DMS79 (cell line): ENCODE measurements around the gene SBK3.
"Not testable (repeated sequence)": the region's sequence is repeated elsewhere in the genome, so short reads cannot be mapped to it uniquely, and the experiment has no call there.

ENCODE experiments used
- DNase-seq: peaks from one replicate; lab custom pipeline; 2025; lab: John Stamatoyannopoulos, UW

Gene SBK3, protein sequence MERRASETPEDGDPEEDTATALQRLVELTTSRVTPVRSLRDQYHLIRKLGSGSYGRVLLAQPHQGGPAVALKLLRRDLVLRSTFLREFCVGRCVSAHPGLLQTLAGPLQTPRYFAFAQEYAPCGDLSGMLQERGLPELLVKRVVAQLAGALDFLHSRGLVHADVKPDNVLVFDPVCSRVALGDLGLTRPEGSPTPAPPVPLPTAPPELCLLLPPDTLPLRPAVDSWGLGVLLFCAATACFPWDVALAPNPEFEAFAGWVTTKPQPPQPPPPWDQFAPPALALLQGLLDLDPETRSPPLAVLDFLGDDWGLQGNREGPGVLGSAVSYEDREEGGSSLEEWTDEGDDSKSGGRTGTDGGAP

DNA sequence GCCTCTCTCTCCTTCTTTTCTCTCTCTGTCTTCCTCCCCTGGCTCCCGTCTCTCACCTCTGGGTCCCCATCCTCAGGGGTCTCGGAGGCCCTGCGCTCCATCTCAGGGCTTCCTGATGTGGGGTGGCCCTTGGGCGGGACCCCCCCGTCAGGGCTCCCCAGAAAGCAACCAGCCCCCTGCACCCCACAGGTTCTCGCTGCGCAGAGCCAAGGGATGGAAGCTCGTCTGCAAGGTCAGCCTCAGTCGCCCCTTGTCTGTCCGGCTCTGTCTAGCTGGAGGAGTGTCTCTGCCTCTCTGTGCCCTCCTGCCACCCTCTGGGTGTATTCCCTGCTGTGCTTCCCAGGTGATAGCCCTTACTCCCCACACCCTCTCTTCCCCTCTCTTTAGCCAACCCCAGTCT, at the start of gene SBK3:
Gene SBK3 (minus strand): TSS at position 101 of the 400 bp plus-strand sequence. CDS start 0 bp downstream, at position 101.
- no peak for DNase-seq

DNA sequence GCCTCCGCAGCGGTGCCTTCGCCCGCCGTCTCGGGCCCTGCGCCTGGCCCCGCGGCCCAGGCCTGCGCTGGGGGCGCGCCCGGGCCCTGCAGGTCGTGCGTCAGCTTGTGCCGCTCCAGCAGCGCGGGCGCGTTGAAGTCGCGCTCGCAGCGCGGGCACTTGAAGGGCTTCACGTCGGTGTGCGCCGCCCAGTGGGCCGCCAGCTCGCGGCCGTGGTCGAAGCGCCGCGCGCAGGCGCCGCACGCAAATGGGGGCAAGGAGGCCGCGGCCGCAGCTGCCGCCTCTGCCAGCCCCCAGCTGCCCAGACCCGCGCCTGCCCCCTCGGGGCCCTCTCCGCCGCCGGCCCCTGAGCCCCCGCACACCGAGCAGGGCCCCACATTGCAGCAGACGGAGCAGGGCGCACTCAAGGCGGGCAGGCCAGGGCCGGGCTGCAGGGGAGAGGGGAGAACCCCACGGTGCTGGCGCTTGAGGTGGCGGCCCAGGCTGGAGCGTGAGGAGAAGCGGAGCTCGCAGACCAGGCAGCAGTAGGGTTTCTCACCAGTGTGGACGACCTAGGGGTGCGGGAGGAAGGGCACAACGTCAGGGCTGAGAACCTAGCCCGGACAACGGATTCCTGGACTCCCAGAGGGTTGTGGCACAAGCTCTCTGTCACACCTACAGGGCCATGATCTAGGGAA, 47.9 kb upstream of the SBK3 start:
- DNase-seq = no peak

DNA sequence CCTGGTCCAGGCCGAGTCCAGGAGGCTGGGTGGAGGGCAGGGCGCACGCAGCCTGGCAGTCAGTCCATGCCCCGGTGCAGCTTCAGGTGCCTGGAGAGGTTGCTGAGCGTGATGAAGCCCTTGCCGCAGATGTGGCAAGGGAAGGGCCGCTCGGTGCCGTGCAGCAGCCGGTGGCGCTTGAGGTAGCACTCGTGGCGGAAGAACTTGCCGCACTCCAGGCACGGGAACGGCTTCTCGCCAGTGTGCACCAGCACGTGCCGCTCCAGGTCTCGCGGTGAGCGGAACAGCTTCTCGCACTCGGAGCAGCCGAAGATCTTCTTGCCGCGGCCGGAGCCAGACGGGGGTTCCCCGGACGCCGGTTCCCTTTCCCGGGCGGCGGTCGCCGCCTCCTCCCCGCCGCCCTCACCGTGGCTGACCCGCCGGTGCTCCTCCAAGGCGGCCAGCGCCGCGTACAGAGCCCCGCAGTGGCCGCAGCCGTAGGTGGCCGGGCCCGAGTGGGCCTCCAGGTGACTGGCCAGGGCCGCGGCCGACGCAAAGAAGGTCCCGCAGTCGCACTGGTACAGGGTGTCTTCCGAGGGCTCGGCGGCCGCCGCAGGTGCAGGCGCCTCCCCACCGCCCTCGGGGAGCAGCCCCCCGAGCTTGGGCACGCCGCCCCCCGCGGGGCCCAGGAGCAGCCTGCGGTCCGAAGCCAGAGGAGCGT, 47.2 kb upstream of the SBK3 start:
- DNase-seq = no peak

DNA sequence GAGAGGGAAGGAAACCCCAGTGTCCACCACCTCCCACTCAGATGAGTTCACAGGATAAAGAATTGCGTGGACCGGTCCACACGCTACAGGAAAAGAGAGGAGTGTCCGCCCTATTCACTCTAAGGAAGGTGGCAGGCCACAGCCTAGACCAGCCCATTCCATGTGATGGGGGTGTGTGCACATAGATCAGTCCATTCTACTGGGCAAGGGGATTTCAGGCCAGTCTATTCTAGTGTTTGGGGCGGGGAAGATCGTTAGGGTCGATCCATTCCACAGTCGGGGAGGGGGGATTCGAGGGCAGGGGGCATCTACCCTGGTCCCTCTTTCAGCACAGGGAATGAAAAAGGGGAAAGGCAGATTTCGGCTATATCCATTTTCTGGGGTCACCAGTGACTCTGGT, 46.2 kb upstream of the SBK3 start:
- DNase-seq = no peak

DNA sequence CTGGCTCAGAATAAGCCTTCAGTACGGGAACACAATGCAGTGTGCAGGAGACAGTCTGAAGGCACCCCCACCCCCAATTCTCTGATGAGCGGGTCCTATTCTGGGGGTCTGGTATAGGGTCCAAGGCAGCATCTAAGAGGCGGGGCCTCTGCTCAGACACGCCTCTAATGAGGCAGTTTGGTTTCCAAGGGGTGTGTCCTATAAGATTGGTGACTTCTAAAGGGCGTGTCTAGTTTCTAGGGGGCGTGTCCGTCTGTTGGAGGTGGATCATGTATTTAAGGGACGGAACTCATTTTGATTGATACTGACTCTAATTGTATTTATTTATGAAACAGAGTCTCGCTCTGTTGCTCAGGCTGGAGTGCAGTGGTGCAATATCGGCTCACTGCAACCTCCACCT, 45.3 kb upstream of the SBK3 start:
- no peak for DNase-seq

DNA sequence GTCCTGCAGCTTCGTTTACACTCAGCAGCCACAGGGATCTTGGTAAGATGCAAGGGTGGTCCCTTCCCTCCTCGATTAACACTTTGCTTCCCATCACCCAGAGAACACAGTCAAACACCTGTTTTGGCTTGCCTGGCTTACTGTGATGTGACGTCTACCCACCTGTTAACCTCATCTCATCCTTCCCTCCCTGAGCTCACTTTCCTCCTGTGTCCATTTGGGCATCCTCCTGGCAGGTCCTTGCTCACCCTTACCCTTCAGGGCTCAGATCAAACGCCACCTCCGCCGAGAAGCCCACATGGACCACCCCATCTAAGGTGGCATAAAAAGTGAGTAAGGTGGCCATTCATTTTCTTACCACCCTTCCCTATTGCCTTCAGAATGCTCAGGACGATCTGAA, 44.8 kb upstream of the SBK3 start:
- DNase-seq = no peak

DNA sequence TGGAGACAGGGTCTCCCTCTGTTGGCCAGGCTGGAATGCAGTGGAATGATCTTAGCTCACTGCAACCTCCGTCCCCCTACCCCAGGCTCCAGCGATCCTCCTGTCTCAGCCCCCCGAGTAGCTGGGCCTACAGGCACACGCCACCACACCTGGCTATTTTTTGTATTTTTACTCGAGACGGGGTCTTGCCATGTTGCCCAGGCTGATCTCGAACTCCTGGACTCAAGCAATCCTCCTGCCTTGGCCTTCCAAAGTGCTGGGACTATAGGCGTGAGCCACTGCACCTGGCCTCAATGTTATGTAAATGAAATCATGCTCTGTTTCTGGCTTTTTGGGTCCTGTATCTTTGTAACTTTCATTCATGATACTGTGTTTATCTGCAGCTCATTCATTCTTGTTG, 43.4 kb upstream of the SBK3 start:
- DNase-seq = no peak

DNA sequence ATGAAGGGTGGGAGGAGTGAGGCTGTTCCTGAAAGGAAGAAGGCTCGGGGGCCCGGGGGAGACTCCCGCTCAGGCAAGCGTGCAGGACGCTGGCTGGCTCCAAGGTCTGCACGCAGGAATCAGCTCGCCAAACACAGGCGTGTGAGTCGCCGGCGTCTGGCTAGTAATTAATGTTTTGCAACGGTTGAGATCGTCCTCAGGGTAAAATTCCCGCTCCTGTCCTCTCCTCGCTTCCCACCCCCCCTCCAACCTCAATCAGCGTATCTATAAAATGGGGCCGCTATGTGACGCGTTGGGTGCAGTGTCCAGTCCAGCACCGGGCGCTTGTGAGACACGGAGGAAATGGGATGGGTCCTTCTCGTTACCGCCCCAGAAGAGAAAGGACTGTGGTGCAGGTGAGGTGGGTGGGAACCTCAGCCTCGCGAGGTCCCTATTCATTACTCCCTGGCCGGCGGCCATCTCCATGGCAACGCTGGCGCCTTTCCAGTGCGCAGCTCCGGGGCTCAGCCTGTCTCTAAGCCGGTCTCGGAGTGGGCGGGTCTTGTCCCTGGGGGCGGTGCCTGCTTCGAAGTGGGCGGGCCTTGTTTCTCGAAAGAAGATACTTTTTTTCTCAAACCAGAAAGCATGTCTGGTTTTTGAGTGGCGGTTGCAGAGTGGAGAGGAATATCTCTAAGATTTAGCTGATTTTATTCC, 41.8 kb upstream of the SBK3 start:
- peak; percentile 89 for DNase-seq

DNA sequence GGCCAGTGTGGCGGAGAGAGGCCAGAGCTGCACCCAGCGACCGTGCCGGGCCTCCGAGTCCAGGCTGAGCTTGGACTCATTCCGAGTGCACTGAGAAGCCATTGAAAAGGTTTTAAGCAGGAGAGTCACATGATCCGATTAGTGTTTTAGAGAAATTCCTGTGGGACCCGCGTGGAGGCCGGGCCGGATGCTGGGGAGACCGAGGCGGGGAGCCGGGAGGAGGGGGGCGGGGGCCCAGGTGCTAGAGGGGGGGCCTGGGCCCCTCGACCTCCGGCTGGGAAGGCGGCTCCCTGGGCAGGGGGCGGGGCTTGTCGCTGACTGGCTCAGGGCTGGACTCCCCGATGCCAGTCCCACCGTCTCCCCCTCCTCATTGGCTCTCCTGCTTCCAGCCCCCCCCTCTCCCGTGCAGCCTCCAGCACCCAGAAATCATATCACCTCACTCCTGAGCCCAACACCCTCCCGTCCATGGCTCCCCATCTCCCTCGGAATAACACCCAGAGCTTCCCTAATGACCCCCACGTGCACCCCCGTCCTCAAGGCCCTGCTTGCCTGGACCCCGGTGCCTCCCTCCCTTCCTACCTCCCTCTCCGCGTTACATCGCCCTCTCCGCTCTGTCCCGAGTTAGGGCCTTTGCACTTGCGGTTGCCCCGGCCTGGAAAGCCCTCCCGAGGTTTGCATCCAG, 40.5 kb upstream of the SBK3 start:
- peak; percentile 21 for DNase-seq

DNA sequence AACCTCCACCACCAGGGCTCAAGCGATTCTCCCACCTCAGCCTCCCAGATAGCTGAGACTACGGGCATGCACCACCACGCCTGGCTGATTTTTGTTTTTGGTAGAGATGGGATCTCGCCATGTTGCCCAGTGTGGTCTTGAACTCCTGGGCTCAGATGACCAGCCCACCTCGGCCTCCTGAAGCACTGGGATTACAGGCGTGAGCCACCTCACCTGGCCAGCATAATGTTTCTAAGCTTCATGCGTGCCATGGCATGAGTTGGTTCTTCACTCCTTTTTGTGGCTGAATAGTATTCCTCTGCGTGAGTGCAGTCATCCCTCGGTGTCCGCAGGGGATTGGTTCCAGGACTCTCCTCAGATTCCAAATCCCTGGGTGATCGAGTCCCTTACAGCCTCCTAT, 39.5 kb upstream of the SBK3 start:
- no peak for DNase-seq

DNA sequence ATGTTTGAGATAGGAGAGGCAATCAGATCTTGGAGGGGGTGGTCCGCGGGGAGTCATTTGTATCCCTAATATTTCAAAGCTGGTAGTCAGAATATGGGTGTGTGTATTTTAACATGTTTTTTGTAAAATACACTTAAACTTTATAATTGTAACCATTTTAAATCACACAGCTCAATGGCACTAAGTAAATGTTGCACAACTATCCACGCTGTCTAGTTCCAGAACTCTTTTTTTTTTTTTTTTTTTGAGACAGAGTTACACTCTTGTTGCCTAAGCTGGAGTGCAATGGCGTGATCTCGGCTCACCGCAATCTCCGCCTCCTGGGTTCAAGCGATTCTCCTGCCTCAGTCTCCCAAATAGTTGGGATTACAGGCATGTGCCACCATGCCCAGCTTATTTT, 38.6 kb upstream of the SBK3 start:
- DNase-seq = not testable (repeated sequence)

DNA sequence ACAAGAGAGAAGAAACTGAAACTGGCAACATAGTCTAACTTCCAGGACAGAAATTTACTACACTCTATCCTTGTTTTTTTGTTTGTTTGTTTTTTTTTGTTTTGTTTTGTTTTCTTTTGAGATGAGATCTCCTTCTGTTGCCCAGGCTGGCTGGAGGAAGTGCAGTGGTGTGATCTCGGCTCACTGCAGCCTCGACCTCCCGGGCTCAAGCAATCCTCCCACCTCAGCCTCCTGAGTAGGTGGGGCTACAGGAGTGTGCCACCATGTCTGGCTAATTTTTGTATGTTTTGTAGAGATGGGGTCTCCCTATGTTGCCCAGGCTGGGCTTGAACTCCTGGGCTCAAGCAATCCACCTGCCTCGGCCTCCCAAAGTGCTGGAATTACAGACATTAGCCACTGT, 36.9 kb upstream of the SBK3 start:
- not testable (repeated sequence) for DNase-seq

DNA sequence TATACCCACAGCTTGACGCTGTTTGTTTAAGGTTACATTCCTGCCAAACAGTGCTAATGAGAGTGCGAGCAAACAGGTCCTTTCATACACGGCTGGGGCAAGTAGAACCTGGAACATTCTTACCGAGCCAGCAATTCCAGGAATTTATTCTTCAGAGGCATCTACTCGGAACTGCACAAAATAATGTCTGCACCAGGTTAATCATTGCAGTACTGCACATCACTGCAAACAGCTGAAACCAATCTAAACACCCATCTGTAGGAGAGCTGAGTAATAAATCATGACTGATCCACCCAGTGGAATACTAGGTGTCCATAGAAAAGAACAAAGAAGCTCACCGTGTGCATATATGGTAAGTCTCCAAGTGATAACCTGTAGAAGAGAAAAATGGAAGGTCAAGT, 36.5 kb upstream of the SBK3 start:
- DNase-seq = no peak

DNA sequence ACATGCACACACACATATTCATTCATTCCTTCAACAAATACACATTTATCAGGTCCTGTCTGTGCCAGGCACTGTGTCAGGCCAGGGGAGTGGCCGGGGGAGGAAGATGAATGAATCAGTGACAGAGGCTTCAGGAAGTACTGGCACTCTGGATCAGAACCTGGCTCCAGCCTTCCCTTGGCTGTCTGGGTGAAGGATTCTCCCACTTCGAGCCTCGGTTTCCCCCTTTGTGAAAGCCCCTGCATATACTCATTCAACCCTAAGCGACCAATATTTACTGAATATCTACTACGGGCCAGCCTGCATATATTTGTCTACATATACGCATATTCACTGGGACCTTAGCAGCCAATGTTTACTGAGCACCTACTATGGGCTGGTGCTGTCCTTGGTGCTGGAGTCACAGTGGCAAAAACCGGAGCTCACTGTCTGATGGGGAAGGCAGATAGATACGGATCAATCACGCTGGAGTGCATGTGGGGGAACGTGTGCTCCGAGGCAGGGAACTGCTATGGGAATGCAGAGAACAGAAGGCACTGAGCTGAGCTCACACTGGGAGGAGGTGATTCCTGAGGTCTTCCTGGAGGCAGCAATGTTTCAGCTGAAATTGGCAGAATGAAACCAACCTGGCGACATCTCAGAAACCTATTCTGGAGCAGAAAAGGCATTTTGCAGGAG, 35.9 kb upstream of the SBK3 start:
- DNase-seq = no peak

DNA sequence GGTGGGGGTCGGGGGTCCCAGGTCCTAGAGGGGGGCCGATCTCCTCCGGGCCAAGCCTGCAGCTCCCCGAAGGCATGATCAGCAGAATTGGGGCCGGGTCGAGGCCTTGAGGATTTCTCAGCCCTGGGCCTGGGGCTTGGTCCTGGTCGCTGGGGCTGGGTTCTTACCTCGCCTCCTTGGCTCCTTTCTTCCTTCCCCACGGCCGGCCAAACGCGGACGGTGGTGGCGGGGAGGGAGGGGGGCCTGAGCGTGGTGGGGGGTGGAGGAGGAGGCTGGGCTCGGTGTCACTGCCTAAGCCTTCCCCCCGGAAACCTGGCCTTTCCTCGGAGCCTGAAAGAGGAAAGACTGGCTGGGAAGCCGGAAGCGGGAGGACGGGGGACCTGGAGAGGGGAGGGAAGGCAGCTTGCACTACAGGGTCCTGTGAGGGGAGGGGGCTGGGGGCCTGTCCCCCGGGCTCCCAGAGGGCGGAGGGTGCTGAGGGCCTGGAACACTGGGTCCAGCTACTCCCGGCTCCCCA, 35.3 kb upstream of the SBK3 start, which contains the start of gene ZNF579:
Gene ZNF579 (minus strand): TSS at position 221 of the 517 bp plus-strand sequence. CDS start 1,209 bp downstream, outside the sequence.
- peak; percentile 80 for DNase-seq

DNA sequence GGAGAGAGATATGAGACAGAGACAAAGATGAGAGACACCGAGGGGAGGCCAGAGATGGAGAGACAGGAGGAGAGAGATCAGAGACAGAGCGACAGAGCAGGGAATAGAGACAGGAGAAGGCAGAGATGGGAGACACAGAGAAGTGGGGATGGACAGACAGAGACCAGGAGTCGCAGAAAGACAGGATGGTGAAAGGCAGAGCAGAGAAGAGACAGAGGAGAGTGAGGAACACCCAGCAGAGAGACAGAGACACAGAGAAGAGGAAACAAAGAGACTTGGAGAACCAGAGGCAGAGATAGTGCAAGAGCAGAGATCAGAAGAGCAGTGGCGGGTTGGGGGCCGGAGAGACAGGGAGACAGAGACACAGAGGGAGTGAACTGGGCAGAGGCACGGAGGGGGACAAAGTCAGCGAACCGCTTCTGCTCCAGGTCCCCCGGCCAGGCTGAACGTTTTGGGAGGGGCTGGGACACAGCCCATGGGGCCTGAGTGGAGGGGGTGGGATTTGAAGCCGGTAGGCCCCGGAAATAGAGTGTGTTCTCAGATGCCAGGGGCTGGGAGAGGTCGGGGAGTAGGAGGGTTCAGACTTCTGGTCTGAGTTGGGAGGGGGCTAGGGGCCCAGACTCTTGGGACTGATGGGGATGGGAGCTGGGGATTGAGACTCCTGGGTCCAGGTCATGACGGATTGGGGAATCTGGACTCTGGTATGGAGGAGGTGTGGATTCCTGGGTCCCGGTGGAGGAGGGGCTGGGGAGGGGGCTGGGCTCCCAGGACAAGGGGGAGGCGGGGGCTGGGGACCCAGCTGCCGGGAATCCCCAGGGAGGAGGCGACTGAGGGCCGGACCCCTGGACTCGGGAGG, 34.7 kb upstream of the SBK3 start:
- no peak for DNase-seq

DNA sequence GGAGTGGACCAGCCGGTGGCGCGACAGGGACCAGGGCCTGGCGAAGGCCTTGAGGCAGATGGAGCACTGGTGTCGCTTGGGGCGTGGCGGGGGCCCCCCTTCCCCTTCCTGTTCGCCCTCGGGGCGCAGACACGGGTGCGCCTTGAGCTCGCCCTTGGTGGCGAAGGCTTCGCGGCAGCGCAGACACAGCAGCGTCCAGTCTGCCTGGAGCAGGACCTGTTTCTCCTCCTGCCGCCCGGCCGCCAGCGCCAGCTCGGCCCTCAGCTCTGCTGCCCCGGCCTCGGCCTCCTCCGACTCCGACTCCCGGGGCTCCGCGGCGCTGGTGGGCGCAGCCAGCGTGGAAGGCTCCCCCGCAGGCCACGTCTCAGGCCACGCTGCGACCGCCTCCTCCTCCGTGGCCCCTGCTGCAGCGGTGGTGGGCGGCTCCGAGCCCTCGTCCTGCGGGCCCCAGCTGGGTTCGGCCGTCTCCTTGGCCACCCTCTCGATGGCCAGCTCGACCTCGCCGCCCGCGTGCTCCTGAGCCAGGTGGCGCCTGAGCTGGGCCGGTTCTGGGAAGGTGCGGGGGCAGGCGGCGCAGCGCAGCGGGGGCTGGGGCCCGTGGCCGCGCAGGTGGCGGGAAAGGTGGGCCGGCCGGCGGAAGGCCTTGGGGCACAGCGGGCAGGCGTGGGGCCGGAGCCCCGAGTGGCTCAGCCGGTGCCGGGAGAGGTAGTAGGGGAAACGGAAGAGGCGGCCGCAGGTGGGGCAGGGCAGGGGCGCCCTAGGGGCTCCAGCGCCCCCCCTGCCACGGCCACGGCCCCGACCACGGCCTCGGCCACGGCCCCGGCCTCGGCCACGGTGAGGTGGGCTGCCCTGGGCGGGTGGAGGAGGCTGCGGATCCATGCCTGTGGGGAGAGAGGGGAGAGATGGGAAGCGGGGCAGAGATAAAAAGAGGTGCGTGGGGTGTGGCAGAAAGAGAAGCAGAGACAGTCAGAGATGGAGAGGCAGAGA, 33.7 kb upstream of the SBK3 start:
- no peak for DNase-seq

DNA sequence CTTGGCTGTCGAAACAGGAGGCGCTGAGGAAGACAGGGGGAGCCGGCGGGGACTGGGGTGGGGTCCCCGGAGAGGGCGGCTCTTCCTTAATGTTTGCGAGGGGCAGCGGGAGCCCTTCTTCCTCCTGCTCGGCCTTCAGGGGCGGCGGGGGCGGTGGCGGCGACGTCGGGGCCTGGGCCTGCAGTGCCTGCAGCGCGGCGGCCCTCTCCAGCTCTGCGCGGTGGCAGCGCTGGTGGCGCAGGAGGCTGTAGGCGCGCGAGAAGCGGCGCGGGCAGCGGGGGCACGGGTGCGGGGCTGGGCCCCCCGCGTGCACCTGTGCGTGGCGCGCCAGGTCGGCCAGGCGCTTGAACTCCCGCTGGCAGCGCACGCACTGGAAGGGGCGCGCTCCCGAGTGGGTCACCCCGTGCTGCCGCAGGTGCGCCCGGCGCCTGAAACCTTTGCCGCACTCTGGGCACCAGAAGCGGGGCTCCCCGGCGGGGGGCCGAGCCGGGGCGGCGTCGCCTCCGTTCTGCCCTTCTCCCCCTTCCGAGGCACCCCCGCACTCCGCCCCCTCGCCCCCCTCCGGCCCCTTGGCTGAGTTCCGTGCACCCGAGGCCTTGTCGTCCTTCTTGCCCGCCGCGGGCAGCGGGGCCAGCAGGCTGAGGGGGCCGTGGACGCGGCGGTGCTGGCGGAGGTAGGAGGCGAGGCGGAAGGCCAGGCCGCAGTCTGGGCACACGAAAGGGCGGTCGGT, 32.9 kb upstream of the SBK3 start:
- no peak for DNase-seq
